ENCODE results near the gene PLA2G4D.

PLA2G4D gene, protein sequence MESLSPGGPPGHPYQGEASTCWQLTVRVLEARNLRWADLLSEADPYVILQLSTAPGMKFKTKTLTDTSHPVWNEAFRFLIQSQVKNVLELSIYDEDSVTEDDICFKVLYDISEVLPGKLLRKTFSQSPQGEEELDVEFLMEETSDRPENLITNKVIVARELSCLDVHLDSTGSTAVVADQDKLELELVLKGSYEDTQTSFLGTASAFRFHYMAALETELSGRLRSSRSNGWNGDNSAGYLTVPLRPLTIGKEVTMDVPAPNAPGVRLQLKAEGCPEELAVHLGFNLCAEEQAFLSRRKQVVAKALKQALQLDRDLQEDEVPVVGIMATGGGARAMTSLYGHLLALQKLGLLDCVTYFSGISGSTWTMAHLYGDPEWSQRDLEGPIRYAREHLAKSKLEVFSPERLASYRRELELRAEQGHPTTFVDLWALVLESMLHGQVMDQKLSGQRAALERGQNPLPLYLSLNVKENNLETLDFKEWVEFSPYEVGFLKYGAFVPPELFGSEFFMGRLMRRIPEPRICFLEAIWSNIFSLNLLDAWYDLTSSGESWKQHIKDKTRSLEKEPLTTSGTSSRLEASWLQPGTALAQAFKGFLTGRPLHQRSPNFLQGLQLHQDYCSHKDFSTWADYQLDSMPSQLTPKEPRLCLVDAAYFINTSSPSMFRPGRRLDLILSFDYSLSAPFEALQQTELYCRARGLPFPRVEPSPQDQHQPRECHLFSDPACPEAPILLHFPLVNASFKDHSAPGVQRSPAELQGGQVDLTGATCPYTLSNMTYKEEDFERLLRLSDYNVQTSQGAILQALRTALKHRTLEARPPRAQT

DNA sequence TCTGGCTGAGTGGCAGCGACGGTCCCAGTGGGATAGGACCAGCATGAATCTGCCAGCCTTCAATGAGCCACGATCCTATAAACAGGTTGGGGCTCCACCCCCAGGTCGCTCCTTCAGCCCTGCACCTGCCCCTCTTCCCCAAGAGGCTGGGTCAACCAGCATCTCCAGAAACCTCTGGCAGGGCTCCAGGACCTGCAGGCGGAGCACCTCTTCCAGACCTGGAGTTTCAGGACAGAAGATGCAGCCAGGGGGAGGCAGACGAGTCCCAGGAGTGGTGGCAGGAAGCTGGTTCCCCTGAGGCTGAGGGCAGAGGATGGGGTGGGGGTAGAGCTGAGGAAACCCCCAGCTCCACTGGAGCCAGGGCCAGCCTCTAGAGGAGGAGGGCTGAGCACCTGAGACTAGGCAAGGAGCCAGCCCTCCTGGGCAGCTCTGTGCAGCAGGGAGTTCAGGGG, at the start of gene PLA2G4D:
PLA2G4D (minus strand) TSS at position 51 of the 452 bp plus-strand sequence. CDS start 103 bp downstream, outside the sequence.
- no peaks in the 10 kb centered on the region for H3K36me3 ChIP-seq (ENCODE audit: control insufficient read depth, low read depth, low read length)
- H3K27me3 ChIP-seq (ENCODE audit: control insufficient read depth, insufficient read depth, low read length): no peaks in the 10 kb centered on the region
- no peak within 1 kb of the TSS for H3K4me3 ChIP-seq (ENCODE audit: low read length)
- no peak within 1 kb of the TSS for H3K9ac ChIP-seq (ENCODE audit: low read length)
- no peaks in the 10 kb centered on the region for H3K9me3 ChIP-seq (ENCODE audit: control insufficient read depth, low read depth, low read length)
- peaks cover 4% of the 10 kb centered on the region for H3K4me1 ChIP-seq (ENCODE audit: control insufficient read depth, low read depth, low read length)
- H3K27ac ChIP-seq (ENCODE audit: low read length): no peak within 1 kb of the TSS

DNA sequence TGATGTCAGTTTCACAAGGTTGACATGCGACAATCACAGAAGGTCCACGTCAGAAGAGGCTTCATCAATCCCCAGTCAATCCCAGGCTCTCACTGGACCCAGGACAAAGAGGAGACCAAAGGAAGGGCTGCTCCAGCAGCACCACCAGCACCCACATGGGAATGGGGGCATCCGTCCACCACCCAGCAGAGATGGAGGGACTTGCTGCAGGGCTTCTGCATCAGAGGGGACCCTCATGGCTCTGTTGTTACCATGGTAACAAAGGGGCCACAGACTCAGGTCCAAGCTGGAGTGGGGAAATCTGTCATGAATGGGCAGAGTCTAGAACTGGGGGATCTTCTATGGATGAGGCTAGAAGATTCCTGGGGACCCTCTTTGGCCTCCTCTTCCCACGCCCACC, 49.0 kb upstream of the PLA2G4D start:
- no peaks in the 10 kb centered on the region for H3K9me3 ChIP-seq (ENCODE audit: control insufficient read depth, low read depth, low read length)
- H3K27ac ChIP-seq (ENCODE audit: low read length): no peak overlapping the region
- H3K4me3 ChIP-seq (ENCODE audit: low read length): no peak overlapping the region
- no peaks in the 10 kb centered on the region for H3K4me1 ChIP-seq (ENCODE audit: control insufficient read depth, low read depth, low read length)
- no peaks in the 10 kb centered on the region for H3K36me3 ChIP-seq (ENCODE audit: control insufficient read depth, low read depth, low read length)
- H3K27me3 ChIP-seq (ENCODE audit: control insufficient read depth, insufficient read depth, low read length): no peaks in the 10 kb centered on the region
- H3K9ac ChIP-seq (ENCODE audit: low read length): no peak overlapping the region

DNA sequence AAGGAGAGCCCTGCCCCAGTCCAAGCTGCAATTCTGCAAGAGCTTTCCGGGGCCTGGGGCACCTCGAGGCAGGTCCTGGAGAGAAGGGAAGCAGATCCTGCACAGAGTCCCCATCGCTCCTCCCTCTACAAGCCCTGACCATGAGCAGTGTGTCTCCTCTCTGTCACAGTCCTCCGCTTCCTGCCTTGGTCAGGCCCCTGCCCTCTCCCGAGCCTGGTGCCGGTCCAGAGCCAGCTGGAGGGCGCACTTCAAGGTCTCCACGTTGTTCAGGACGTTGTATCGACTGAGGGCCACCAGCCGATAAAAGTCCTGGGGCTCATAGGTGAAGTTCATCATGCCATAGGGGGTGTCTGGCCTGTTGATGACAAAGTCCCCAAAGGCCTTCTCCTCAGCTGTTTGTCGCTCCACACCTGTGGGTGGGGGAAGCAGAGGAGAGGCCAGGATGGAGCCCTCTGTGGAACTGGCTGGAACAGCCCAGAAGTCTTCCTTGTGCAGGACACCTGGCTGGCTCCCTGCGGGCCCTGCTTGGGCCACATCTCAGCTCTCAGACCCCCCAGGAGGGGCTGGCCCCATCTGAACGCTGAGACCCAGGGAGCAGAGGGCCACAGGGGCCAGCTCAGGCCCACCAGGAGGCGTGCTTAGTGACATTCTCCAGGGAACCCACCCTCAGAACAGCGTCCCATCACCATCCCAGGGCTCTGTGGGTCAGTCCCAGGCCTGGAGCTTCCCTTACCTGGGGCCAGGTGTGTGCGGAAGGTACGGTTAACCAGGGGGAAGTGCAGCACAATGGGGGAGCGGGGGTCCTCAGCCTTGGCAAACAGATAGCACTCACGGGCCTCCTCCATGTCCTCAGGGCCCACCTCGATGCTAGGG, 47.7 kb upstream of the PLA2G4D start:
- Histone ChIP-seq H3K9ac (ENCODE audit: low read length) (no peak overlapping the region), H3K9me3 (ENCODE audit: control insufficient read depth, low read depth, low read length) (no peaks in the 10 kb centered on the region), H3K4me1 (ENCODE audit: control insufficient read depth, low read depth, low read length) (no peaks in the 10 kb centered on the region), H3K27ac (ENCODE audit: low read length) (no peak overlapping the region), H3K36me3 (ENCODE audit: control insufficient read depth, low read depth, low read length) (no peaks in the 10 kb centered on the region), H3K27me3 (ENCODE audit: control insufficient read depth, insufficient read depth, low read length) (no peaks in the 10 kb centered on the region), H3K4me3 (ENCODE audit: low read length) (no peak overlapping the region)

DNA sequence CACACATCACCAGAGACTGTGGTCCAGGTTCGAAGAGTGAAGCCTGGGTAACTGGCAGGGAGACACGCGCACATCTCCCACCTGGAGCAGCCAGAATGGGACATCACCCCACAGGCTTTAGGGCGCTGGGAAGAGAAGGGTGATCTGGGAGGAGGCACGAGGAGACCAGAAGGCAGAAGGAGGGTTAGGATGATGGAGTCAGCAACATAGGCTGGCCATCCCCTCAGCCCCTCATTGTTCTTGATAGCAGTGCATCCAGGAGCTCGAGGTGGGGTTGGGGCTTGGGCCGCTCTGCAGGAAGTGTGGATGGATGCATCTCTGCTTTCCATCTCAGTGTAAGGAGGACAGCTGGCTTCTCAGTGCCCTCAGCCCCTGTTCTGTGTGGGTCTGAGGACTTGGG, 46.9 kb upstream of the PLA2G4D start:
- H3K9ac ChIP-seq (ENCODE audit: low read length): no peak overlapping the region
- no peaks in the 10 kb centered on the region for H3K9me3 ChIP-seq (ENCODE audit: control insufficient read depth, low read depth, low read length)
- H3K4me1 ChIP-seq (ENCODE audit: control insufficient read depth, low read depth, low read length): no peaks in the 10 kb centered on the region
- H3K4me3 ChIP-seq (ENCODE audit: low read length): no peak overlapping the region
- no peaks in the 10 kb centered on the region for H3K36me3 ChIP-seq (ENCODE audit: control insufficient read depth, low read depth, low read length)
- no peaks in the 10 kb centered on the region for H3K27me3 ChIP-seq (ENCODE audit: control insufficient read depth, insufficient read depth, low read length)
- no peak overlapping the region for H3K27ac ChIP-seq (ENCODE audit: low read length)

DNA sequence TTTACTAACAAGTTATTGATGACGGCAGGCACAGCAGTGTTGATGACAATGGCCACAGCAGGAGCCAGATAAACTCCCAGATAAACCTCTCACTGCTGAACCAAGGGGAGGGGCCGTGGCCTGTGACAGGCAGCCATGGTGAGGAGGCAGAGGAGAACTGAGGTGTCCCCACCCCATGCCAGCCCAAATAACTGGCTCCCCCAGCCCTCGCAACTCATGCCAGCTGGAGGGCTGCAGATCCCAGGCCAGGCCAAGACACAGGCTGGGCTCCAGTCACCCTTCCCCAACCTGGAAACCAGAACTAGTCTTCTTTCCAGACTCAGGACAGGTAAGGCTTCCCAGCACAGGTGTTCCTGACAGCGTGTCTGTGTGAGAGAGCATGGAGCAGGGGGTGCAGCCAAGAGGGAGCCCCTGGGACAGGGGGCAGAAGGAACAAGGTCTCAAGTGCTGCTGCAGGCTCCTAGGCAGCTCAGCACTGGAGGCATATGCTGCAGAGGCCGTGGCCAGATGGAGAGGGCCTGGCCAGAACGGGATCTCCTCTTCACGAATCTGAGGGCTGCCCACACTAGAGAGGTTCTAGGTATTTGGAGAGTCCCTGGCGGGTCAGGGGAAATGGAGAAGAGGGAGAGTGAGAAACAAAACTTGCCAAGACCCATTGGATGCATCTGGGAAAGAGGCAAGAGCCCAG, 46.2 kb upstream of the PLA2G4D start:
- Histone ChIP-seq H3K36me3 (ENCODE audit: control insufficient read depth, low read depth, low read length) (no peaks in the 10 kb centered on the region), H3K9me3 (ENCODE audit: control insufficient read depth, low read depth, low read length) (no peaks in the 10 kb centered on the region), H3K4me1 (ENCODE audit: control insufficient read depth, low read depth, low read length) (no peaks in the 10 kb centered on the region), H3K9ac (ENCODE audit: low read length) (no peak overlapping the region), H3K4me3 (ENCODE audit: low read length) (no peak overlapping the region), H3K27ac (ENCODE audit: low read length) (no peak overlapping the region), H3K27me3 (ENCODE audit: control insufficient read depth, insufficient read depth, low read length) (no peaks in the 10 kb centered on the region)

DNA sequence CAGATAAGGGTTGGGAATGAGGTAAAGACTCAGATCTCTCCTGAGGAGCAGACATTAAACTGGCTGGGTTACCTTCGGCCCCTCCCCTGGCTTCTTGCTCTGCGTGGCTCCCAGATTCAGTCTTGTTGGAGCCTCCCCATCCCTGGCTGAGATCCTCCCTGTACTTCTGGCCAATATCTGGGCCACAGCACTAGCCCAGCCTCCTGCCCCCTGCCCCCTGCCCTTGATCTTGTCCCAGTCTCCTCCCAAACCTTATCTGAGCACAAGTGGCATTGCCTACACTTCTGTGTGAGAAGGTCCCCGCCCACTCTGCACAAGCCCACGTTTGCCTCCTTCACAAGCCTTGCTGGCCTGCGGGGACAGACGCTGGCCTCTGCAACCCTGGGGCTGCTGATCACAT, 45.2 kb upstream of the PLA2G4D start:
- no peak overlapping the region for H3K9ac ChIP-seq (ENCODE audit: low read length)
- H3K27me3 ChIP-seq (ENCODE audit: control insufficient read depth, insufficient read depth, low read length): no peaks in the 10 kb centered on the region
- H3K27ac ChIP-seq (ENCODE audit: low read length): no peak overlapping the region
- no peaks in the 10 kb centered on the region for H3K36me3 ChIP-seq (ENCODE audit: control insufficient read depth, low read depth, low read length)
- no peaks in the 10 kb centered on the region for H3K9me3 ChIP-seq (ENCODE audit: control insufficient read depth, low read depth, low read length)
- no peak overlapping the region for H3K4me3 ChIP-seq (ENCODE audit: low read length)
- no peaks in the 10 kb centered on the region for H3K4me1 ChIP-seq (ENCODE audit: control insufficient read depth, low read depth, low read length)

DNA sequence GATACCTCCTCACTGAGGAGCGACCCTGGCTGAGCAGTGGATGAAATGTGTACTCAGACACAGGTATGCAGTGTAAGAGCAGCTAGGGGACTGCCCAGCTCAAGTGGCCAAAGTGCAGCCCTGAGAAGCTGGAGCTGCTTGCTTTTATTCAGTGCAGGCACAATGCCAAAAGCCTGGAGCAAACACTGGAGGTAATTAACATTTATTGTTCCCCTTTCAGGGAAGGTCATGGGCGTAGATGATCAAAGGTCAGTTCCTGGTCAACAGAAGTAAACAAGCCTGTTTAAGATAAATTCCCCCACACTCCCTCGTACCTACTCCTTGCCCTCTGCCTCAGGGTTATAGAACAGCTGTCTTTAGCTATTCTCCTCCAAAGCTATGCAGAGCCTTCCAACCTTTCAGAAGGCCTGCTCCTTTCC, 44.6 kb upstream of the PLA2G4D start:
- H3K36me3 ChIP-seq (ENCODE audit: control insufficient read depth, low read depth, low read length): no peaks in the 10 kb centered on the region
- H3K4me1 ChIP-seq (ENCODE audit: control insufficient read depth, low read depth, low read length): no peaks in the 10 kb centered on the region
- no peak overlapping the region for H3K4me3 ChIP-seq (ENCODE audit: low read length)
- no peaks in the 10 kb centered on the region for H3K27me3 ChIP-seq (ENCODE audit: control insufficient read depth, insufficient read depth, low read length)
- H3K27ac ChIP-seq (ENCODE audit: low read length): no peak overlapping the region
- H3K9ac ChIP-seq (ENCODE audit: low read length): no peak overlapping the region
- H3K9me3 ChIP-seq (ENCODE audit: control insufficient read depth, low read depth, low read length): no peaks in the 10 kb centered on the region

DNA sequence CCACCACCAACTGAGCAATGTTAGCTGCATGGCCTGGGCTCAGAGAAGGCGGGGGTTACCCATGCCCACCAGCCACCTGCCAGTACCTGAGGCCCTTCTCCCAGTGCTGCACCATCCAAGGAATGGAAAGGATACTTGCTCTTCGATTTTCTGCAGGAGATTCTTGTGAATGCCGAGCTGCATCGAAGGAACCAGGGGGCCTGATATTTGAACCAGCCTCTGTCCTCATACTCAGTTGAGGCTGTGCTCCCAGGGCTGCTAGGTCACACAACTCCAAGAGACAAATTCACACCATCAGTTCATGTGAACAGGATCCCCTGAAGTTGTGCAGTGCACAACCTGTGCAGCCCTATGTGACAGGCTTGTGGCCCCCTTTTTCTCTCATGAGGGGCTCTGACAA, 44.0 kb upstream of the PLA2G4D start:
- Histone ChIP-seq H3K36me3 (ENCODE audit: control insufficient read depth, low read depth, low read length) (no peaks in the 10 kb centered on the region), H3K4me3 (ENCODE audit: low read length) (no peak overlapping the region), H3K9me3 (ENCODE audit: control insufficient read depth, low read depth, low read length) (no peaks in the 10 kb centered on the region), H3K4me1 (ENCODE audit: control insufficient read depth, low read depth, low read length) (no peaks in the 10 kb centered on the region), H3K27me3 (ENCODE audit: control insufficient read depth, insufficient read depth, low read length) (no peaks in the 10 kb centered on the region), H3K27ac (ENCODE audit: low read length) (no peak overlapping the region), H3K9ac (ENCODE audit: low read length) (no peak overlapping the region)

DNA sequence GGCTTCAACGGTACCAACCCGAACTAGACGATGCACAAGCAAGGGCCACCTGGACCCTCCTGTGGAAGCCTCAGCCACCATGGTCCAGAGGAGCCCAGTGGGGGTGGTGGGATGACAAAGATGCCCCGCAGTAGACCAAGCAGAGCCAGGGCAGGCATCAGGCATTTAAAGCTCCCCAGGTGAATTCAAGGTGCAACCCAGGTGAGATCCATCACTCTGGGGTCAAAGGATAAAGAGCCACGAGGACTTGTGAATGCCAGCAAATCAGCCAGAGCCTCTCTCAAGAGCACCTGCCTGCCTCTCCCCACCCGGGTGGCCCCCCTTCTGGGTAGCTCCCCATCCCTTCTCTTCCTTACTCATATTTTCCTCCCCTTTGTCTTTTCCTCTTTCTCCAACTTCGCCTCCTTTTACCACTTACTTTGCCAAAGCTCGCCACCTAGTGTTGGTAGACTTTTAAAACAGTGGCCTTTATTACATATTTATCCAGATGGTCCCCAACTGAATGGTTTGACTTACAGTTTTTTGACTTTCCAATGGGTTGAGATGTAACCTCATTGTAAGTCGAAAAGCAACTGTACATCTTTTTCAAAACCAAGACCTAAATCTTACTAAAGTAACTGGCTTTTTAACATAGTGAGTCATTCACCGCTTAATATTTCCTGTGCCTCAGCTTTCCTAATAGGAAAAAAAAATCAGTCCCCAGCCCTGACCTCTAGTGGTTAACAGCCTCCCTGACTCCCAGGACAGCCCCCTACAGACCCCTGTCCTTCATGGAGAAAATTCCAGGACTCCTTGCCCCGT, 43.3 kb upstream of the PLA2G4D start:
- no peaks in the 10 kb centered on the region for H3K36me3 ChIP-seq (ENCODE audit: control insufficient read depth, low read depth, low read length)
- H3K9me3 ChIP-seq (ENCODE audit: control insufficient read depth, low read depth, low read length): no peaks in the 10 kb centered on the region
- H3K27me3 ChIP-seq (ENCODE audit: control insufficient read depth, insufficient read depth, low read length): no peaks in the 10 kb centered on the region
- no peak overlapping the region for H3K27ac ChIP-seq (ENCODE audit: low read length)
- H3K4me3 ChIP-seq (ENCODE audit: low read length): no peak overlapping the region
- H3K4me1 ChIP-seq (ENCODE audit: control insufficient read depth, low read depth, low read length): no peaks in the 10 kb centered on the region
- no peak overlapping the region for H3K9ac ChIP-seq (ENCODE audit: low read length)

DNA sequence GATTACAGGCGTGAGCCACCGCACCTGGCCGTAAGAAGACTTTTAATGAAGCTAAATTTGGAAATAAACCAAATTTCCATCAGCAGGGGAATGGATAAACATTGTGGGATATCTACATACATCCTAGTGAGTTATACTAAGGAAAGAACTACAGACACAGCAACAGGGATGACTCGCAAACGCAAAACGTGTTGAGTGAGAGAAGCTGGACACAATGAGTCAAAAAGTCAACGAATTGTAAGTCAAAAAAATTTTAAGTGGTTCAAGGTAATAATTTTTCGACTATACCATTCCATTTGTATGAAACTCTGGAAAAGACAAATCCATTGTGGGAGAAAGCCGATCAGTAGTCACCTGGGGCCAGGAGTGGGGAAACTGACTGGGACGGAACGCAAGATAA, 42.2 kb upstream of the PLA2G4D start:
- no peak overlapping the region for H3K4me3 ChIP-seq (ENCODE audit: low read length)
- H3K27ac ChIP-seq (ENCODE audit: low read length): no peak overlapping the region
- no peak overlapping the region for H3K9ac ChIP-seq (ENCODE audit: low read length)
- no peaks in the 10 kb centered on the region for H3K36me3 ChIP-seq (ENCODE audit: control insufficient read depth, low read depth, low read length)
- H3K9me3 ChIP-seq (ENCODE audit: control insufficient read depth, low read depth, low read length): no peaks in the 10 kb centered on the region
- H3K4me1 ChIP-seq (ENCODE audit: control insufficient read depth, low read depth, low read length): no peaks in the 10 kb centered on the region
- H3K27me3 ChIP-seq (ENCODE audit: control insufficient read depth, insufficient read depth, low read length): no peaks in the 10 kb centered on the region
